ENCODE results near the gene CFAP99.

Gene CFAP99

GRCh38 chr4:2487632-2488031 is 68.9 kb downstream of the CFAP99 start:
- H3K36me3 ChIP-seq (ENCODE audit: insufficient read depth, low read length) = peaks cover 70% of the 10 kb centered on the region
- ATAC-seq (ENCODE audit: insufficient read depth, low read depth) (no peak), DNase-seq (no peak)
- H3K27ac ChIP-seq (ENCODE audit: low read length) = no peak overlapping the region
- TF ChIP-seq EZH2 (IDR thresholded peaks at IDR 0.05; ENCODE audit: borderline replicate concordance, low read depth, low read length, severe bottlenecking) (no peak), CTCF (IDR thresholded peaks at IDR 0.05; ENCODE audit: borderline replicate concordance, extremely low read depth, low read length, poor library complexity, severe bottlenecking) (no peak)
- H3K4me1 ChIP-seq (ENCODE audit: insufficient read depth, low read length) = no peaks in the 10 kb centered on the region
- H4K20me1 ChIP-seq (ENCODE audit: insufficient read depth, low read length) = peaks cover 93% of the 10 kb centered on the region
- no peak overlapping the region for H3K4me3 ChIP-seq (ENCODE audit: low read depth in 1 of 2, low read length in 2 of 2)
- peaks cover 100% of the 10 kb centered on the region for H3K79me2 ChIP-seq (ENCODE audit: insufficient read depth, low read length)
- no peak overlapping the region for H3K4me2 ChIP-seq (ENCODE audit: insufficient read depth, low read length)
- no peak overlapping the region for H3K9ac ChIP-seq (ENCODE audit: low read depth, low read length)
- no peaks in the 10 kb centered on the region for H3K27me3 ChIP-seq (ENCODE audit: insufficient read depth, low read length, poor library complexity)
- no peaks in the 10 kb centered on the region for H3K9me3 ChIP-seq (ENCODE audit: insufficient read depth, low read length, severe bottlenecking)
- H2AFZ ChIP-seq (ENCODE audit: low read depth, low read length) = no peak overlapping the region

- no peaks in the 10 kb centered on the region for H3K9me3 ChIP-seq (ENCODE audit: insufficient read depth, low read length, severe bottlenecking)
- peaks cover 86% of the 10 kb centered on the region for H3K36me3 ChIP-seq (ENCODE audit: insufficient read depth, low read length)
- peaks cover 99% of the 10 kb centered on the region for H3K79me2 ChIP-seq (ENCODE audit: insufficient read depth, low read length)
- no peaks in the 10 kb centered on the region for H3K27me3 ChIP-seq (ENCODE audit: insufficient read depth, low read length, poor library complexity)
- H3K4me3 ChIP-seq (ENCODE audit: low read depth in 1 of 2, low read length in 2 of 2) = no peak overlapping the region
- ATAC-seq (ENCODE audit: insufficient read depth, low read depth) (no peak), DNase-seq (no peak)
- H3K4me1 ChIP-seq (ENCODE audit: insufficient read depth, low read length) = no peaks in the 10 kb centered on the region
- no peak overlapping the region for H3K27ac ChIP-seq (ENCODE audit: low read length)
- H4K20me1 ChIP-seq (ENCODE audit: insufficient read depth, low read length) = peaks cover 89% of the 10 kb centered on the region
- no peak for TF ChIP-seq CTCF (IDR thresholded peaks at IDR 0.05; ENCODE audit: borderline replicate concordance, extremely low read depth, low read length, poor library complexity, severe bottlenecking)
- no peak for TF ChIP-seq EZH2 (IDR thresholded peaks at IDR 0.05; ENCODE audit: borderline replicate concordance, low read depth, low read length, severe bottlenecking)
- no peak overlapping the region for H2AFZ ChIP-seq (ENCODE audit: low read depth, low read length)
- no peak overlapping the region for H3K9ac ChIP-seq (ENCODE audit: low read depth, low read length)
- no peak overlapping the region for H3K4me2 ChIP-seq (ENCODE audit: insufficient read depth, low read length)
These were observed 70.5 kb downstream of the CFAP99 start for GRCh38 chr4:2489081-2489805.

DNA sequence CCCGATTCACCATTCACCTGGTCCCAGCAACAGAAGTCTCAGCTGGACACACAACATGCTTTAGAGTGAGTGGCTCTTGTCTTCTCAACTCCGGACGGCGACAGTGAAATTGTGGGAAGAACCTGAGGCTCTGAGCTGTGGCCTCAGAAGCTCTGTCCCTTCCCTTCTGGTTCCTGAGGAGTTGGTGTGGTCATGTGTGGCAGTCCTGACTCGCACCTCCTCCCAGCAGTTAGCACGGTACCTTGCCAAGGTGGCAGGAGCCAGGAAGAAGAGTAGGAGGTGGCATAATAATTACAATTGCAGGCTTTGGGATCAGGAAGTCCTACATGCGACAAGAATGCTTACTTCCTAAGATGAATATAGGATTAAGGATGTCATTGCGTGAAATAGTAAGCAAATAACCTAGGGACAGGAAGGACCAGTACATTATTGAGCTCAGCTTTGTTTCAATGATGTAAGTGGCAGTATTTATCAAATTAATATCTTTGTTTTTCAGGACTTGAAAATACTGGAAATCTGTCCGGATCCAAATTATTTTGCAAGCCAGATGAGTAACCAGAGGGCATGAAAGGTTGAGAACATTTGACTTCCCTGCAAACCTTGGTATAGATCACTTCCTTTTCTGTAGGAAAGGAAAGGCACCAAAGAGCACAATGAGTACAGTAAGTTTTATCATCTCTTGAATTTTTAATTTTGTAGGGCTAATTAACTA is 71.2 kb downstream of the CFAP99 start:
- Histone ChIP-seq H3K36me3 (ENCODE audit: insufficient read depth, low read length) (peaks cover 88% of the 10 kb centered on the region), H3K4me2 (ENCODE audit: insufficient read depth, low read length) (no peak overlapping the region), H3K4me3 (ENCODE audit: low read depth in 1 of 2, low read length in 2 of 2) (no peak overlapping the region), H3K9me3 (ENCODE audit: insufficient read depth, low read length, severe bottlenecking) (no peaks in the 10 kb centered on the region), H2AFZ (ENCODE audit: low read depth, low read length) (no peak overlapping the region), H3K79me2 (ENCODE audit: insufficient read depth, low read length) (peaks cover 96% of the 10 kb centered on the region), H3K27ac (ENCODE audit: low read length) (no peak overlapping the region), H3K4me1 (ENCODE audit: insufficient read depth, low read length) (no peaks in the 10 kb centered on the region), H3K27me3 (ENCODE audit: insufficient read depth, low read length, poor library complexity) (no peaks in the 10 kb centered on the region), H3K9ac (ENCODE audit: low read depth, low read length) (no peak overlapping the region), H4K20me1 (ENCODE audit: insufficient read depth, low read length) (peaks cover 83% of the 10 kb centered on the region)
- DNase-seq = no peak
- ATAC-seq (ENCODE audit: insufficient read depth, low read depth) = no peak
- TF ChIP-seq CTCF (IDR thresholded peaks at IDR 0.05; ENCODE audit: borderline replicate concordance, extremely low read depth, low read length, poor library complexity, severe bottlenecking) = no peak
- TF ChIP-seq EZH2 (IDR thresholded peaks at IDR 0.05; ENCODE audit: borderline replicate concordance, low read depth, low read length, severe bottlenecking) = no peak
